Middle frontal gyrus (tissue), 1 donor: ENCODE measurements around the gene DYRK1B.
A peak's percentile ranks its signal among the peaks of the same experiment; 100 is the strongest.
"Not testable (repeated sequence)": the region's sequence is repeated elsewhere in the genome, so short reads cannot be mapped to it uniquely, and the experiment has no call there.

Experiments
- DNase-seq: peaks from one replicate; pipeline ENCODE4 v3.0.0-alpha.2; 2015; ENCODE audit warnings: low spot score; ENCODE audit errors: extremely low spot score

DYRK1B gene

GRCh38 chr19:39830847-39831246 lies 3.1 kb downstream of the DYRK1B start:
- no peak for DNase-seq

- no peak for DNase-seq
These were observed 3.6 kb downstream of the DYRK1B start for GRCh38 chr19:39830406-39830805.

- DNase-seq: no peak
These were observed 4.2 kb downstream of the DYRK1B start for GRCh38 chr19:39829702-39830275.

- DNase-seq: no peak
These were observed 5.3 kb downstream of the DYRK1B start for GRCh38 chr19:39828654-39829032.

- no peak for DNase-seq
These were observed 5.8 kb downstream of the DYRK1B start for GRCh38 chr19:39828015-39828653.

- DNase-seq: no peak
These were observed 6.7 kb downstream of the DYRK1B start for GRCh38 chr19:39827216-39827615.

- no peak for DNase-seq
These were observed 7.5 kb downstream of the DYRK1B start for GRCh38 chr19:39826311-39826945.

- no peak for DNase-seq
These were observed 8.4 kb downstream of the DYRK1B start for GRCh38 chr19:39825531-39826076.

GRCh38 chr19:39825093-39825463 lies 8.9 kb downstream of the DYRK1B start:
- DNase-seq: no peak

- DNase-seq: peak; percentile 90
These were observed 9.5 kb downstream of the DYRK1B start for GRCh38 chr19:39824143-39825092.

- no peak for DNase-seq
These were observed 10.3 kb downstream of the DYRK1B start for GRCh38 chr19:39823686-39824085.

GRCh38 chr19:39820696-39821095 lies 13.3 kb downstream of the DYRK1B start:
- no peak for DNase-seq

- DNase-seq: no peak
These were observed 14.2 kb downstream of the DYRK1B start for GRCh38 chr19:39819786-39820185.

GRCh38 chr19:39818626-39819097 lies 15.3 kb downstream of the DYRK1B start:
- no peak for DNase-seq

- DNase-seq: no peak
These were observed 15.9 kb downstream of the DYRK1B start for GRCh38 chr19:39817888-39818561.

- no peak for DNase-seq
These were observed 17.5 kb downstream of the DYRK1B start for GRCh38 chr19:39816287-39817048.

GRCh38 chr19:39814595-39814994 lies 19.4 kb downstream of the DYRK1B start:
- no peak for DNase-seq

GRCh38 chr19:39814111-39814510 lies 19.9 kb downstream of the DYRK1B start:
- DNase-seq: not testable (repeated sequence)

GRCh38 chr19:39813264-39813993 lies 20.5 kb downstream of the DYRK1B start:
- DNase-seq: no peak
